ES-I3 (cell line): ENCODE data around the gene FILIP1L.

Experiments
- H3K36me3 ChIP-seq: 2 replicates; pipeline ENCODE4 v1.6.1; 2013; ENCODE audit warnings: mild to moderate bottlenecking, low read length, control low read depth, moderate library complexity; ENCODE audit not compliant: insufficient read depth
- H3K4me1 ChIP-seq: 2 replicates; pipeline ENCODE4 v1.6.1; 2013; ENCODE audit warnings: mild to moderate bottlenecking, control low read depth, low read length; ENCODE audit not compliant: insufficient read depth
- H3K9ac ChIP-seq: 2 replicates; pipeline ENCODE4 v1.6.1; 2013; ENCODE audit warnings: low read depth, mild to moderate bottlenecking, low read length, moderate library complexity
- H3K9me3 ChIP-seq: 2 replicates; pipeline ENCODE4 v1.6.1; 2013; ENCODE audit warnings: mild to moderate bottlenecking, low read length, moderate library complexity; ENCODE audit not compliant: control insufficient read depth, insufficient read depth

The FILIP1L gene

DNA sequence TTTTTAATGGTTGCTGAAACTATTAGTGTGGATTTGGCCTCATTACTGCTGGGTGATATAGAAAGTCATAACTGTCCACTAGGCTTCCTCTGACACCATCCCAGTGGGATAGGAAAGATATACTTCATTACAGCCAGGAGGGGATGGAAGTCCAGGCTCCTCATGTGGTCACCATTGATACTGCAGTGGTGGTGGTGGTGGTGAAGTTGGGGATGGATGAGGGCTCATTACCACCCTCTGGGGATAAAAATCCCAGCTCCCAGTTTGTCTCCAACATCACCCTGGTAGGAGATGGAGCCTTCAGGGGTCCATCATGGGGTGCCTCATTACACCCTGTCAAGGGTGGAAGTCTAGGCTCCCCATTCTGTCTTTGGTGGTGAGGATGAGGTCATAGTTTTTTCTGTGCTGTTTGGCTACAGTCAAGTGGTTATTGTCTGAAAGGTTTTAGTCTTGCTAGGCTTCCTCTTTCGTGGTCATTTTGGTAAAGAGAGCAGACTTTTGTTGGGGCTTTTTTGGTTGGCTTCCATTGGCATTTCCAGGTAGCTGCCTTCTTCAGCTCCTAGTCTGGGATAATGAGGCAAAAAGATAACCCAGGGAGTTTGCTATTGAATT is 30.1 kb upstream of the FILIP1L start:
- H3K9ac ChIP-seq, result no peak overlapping the region
- H3K4me1 ChIP-seq, result no peaks in the 10 kb centered on the region
- peaks cover 15% of the 10 kb centered on the region; the same call in 1 of the 2 replicates for H3K9me3 ChIP-seq
- no peaks in the 10 kb centered on the region; the same call in 1 of the 2 replicates for H3K36me3 ChIP-seq

DNA sequence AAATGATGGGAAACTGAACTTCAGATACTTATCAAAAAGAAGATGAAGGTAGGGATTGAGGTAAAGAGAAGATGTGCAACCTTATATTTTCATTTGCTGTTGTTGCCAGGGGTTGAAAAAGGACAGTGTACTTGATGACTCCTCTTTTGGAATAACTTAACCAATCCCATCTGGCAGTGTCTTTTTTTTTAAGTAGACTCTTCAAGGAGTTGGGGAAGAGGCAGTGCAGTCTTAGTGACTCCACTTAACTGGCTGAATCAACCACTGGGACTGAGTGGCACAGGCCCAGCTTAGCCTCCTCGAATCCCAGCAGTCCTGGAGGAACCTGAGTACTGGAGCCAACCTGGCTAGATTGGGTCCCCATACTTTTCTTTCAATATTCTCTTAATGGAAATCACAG is 27.3 kb upstream of the FILIP1L start:
- peaks cover 15% of the 10 kb centered on the region; the same call in 1 of the 2 replicates for H3K9me3 ChIP-seq
- no peaks in the 10 kb centered on the region for H3K36me3 ChIP-seq
- no peak overlapping the region for H3K9ac ChIP-seq

DNA sequence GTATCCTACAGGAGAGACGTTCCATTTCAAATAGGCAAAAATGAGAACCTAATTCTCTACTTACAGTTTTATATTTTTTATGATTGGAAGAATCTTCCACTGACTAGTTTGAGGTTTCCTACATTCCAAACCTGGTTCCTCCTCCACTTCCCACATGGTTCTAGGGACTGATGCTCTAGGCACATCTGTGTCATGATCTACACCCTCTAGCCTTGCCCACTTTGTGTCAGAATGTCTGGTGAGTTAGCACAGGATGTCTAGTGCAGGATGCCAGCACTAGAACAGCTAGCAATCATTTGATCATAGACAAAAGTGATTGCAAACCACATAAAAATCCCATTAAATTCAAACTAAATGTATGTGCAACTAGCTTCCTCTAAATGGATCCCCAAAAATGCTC is 26.7 kb upstream of the FILIP1L start:
- H3K9ac ChIP-seq, result no peak overlapping the region
- peaks cover 15% of the 10 kb centered on the region; the same call in 1 of the 2 replicates for H3K9me3 ChIP-seq
- H3K4me1 ChIP-seq, result no peaks in the 10 kb centered on the region
- no peaks in the 10 kb centered on the region for H3K36me3 ChIP-seq

More for the DNA sequence above, 27.3 kb upstream of the FILIP1L start:
- H3K4me1 ChIP-seq, result no peaks in the 10 kb centered on the region

DNA sequence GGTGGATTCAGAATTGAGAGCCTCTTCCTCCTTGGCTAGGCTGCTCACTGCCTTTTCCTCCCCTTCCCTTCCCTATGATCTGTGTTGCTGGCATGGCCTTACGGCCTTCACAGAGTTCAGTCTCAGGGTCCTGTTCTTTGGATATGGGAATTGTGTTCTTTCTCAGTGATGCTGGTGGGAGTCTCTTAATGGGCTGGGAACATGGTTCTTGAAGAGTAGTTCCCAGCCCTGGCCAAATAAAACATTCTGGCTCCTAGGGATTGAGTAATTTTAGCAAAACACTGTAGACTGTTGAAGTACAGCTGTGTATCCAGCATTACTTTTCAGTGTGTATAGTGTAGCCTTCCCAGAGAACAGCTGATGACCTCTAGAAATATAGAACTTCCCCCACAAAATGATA is 22.6 kb upstream of the FILIP1L start:
- H3K4me1 ChIP-seq, result no peaks in the 10 kb centered on the region
- no peaks in the 10 kb centered on the region for H3K9me3 ChIP-seq
- H3K9ac ChIP-seq, result no peak overlapping the region
- H3K36me3 ChIP-seq, result no peaks in the 10 kb centered on the region

DNA sequence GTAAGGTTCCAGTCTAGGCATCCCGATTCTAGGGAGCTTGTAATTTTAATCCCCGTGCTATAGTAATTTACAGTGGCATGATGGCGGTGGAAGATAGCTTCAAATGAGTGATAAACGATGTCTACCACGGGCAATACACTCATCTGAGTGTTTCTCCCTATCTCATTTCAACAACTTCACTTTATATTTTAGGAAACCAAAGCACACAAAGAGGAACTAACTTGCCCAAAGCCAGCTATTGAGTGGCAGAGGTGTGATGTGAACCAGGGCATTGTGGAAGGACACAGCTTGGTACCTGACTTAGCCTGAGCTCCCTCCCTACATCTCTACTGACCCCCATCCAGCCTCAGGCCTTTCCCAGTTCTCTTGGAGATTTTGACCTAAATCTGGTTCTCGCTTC is 16.9 kb upstream of the FILIP1L start:
- H3K4me1 ChIP-seq, result no peaks in the 10 kb centered on the region
- H3K9me3 ChIP-seq, result no peaks in the 10 kb centered on the region
- no peaks in the 10 kb centered on the region for H3K36me3 ChIP-seq
- H3K9ac ChIP-seq, result no peak overlapping the region

DNA sequence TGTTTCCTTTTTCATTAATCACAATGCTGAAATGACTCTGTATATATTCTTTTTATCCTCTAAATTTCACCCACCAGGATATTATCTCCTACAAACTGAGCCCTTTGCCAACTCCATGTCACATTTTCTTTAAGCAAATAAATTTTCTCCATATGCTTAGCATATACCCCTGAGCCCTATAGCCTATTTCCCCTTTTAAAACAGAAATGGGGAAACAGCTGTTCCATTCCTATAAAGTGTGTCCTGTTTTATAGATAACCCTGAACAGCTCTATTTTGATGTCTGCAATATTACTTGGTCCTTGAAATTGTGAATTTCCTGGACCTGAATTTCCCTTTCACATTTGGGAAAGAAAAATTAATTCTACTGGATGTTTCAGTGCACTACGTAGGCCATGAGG is 15.6 kb upstream of the FILIP1L start:
- Histone ChIP-seq H3K9me3 (no peaks in the 10 kb centered on the region), H3K4me1 (no peaks in the 10 kb centered on the region; the same call in 1 of the 2 replicates), H3K9ac (no peak overlapping the region), H3K36me3 (no peaks in the 10 kb centered on the region)

DNA sequence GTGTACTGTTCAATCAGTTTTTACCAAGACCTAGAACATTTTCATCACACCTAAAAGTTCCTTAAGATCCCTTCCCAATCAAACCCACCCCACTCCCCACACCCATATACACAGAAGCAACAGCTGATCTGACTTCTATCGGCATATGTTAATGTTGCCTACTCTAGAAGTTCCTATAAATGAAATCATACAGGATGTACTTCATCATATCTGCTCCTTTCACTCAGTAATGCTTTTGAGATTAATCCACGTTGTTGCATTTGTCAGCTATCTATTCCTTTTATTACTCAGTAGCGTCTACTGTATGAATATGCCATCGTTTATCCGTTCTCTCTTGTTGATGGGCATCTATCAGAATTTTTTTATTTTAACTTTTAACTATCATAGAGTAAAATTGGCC is 14.3 kb upstream of the FILIP1L start:
- Histone ChIP-seq H3K4me1 (no peaks in the 10 kb centered on the region; the same call in 1 of the 2 replicates), H3K9ac (no peak overlapping the region), H3K9me3 (no peaks in the 10 kb centered on the region), H3K36me3 (no peaks in the 10 kb centered on the region)

DNA sequence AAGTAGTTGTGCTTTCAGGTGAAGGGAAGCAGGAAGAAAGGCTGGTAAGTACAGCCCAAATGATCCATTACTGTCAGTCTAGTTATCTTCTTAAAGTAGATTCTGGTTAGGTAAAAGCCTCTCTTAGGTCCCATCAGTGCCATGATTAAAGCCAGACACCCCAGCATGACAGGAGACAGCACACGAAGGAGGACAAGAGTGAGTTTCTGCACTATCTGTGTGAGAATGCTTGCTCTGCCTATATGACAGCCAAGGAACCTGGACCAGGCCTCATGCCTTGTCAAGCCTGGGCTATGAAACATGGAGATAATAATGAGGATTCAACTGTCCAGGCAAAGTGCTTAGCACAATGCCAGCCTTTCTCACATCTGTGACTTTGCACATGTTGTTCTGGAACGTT is 13.5 kb upstream of the FILIP1L start:
- no peaks in the 10 kb centered on the region for H3K9me3 ChIP-seq
- H3K9ac ChIP-seq, result no peak overlapping the region
- peaks cover 4% of the 10 kb centered on the region for H3K4me1 ChIP-seq
- no peaks in the 10 kb centered on the region for H3K36me3 ChIP-seq

DNA sequence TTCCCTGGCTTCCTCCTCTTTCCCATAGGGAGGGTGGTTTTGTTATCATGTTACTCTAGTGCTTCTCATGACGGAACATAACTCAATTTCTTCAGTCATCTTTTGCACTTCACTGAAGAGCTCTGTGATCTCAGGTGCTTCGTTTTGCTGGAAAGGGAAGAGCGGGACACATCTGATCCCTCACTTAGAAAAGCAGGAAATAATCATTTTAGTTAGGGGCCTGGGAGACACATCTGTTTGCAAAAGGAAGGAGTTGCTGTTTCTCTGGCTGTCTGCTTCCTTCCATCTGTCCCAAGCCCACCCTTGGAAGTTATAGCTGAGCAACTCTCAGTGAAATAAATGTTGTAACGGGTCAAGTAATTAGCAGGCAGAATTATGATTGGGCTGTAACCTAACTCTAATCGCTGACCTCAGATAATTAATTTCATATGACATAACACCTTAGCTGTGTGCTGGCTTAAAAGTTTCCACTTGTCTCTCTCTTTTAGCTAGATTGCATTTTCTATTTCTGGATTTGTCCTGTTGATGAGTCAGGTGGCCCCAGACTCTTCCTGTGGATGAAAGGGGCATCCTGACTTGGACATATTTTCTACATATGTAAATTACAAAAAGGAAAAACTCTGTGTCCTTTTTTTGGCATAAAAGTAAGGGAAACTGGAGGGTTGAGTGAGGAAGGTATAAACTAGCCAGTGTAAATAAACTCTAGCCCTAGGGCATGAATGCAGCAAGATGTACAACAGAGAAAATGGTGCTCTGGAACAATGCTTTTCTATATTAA is 11.0 kb upstream of the FILIP1L start:
- H3K36me3 ChIP-seq, result no peaks in the 10 kb centered on the region

DNA sequence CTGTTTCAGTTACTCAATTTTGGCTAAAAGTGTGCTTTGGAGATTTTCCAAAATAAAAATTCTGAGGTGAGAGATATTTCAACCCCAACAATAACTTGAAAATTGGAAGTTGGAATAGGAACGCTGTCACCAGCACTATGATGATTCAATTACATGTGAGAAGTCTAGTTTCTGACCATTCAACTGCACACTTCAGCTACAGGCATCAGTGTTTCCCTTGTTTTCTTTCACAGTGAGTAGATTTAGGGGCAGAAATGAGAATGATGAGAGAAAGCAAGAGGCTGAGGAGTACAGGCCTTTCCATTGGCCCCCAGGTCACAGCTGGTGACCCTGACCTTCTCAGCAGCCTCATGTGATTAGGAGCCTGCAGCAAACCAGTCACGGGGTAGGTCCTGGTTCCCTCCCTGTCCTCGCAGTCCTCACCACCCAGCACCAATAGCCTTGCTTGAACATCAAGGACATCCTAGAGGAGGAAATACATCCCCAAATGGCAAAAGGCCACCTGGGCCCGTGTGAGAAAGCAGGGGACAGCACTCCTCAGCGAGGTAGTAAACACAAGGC is 10.0 kb upstream of the FILIP1L start:
- H3K9me3 ChIP-seq, result no peaks in the 10 kb centered on the region
- no peaks in the 10 kb centered on the region for H3K36me3 ChIP-seq
- peaks cover 14% of the 10 kb centered on the region for H3K4me1 ChIP-seq

More for the DNA sequence above, 11.0 kb upstream of the FILIP1L start:
- H3K9ac ChIP-seq, result no peak overlapping the region
- H3K9me3 ChIP-seq, result no peaks in the 10 kb centered on the region
- peaks cover 14% of the 10 kb centered on the region for H3K4me1 ChIP-seq

DNA sequence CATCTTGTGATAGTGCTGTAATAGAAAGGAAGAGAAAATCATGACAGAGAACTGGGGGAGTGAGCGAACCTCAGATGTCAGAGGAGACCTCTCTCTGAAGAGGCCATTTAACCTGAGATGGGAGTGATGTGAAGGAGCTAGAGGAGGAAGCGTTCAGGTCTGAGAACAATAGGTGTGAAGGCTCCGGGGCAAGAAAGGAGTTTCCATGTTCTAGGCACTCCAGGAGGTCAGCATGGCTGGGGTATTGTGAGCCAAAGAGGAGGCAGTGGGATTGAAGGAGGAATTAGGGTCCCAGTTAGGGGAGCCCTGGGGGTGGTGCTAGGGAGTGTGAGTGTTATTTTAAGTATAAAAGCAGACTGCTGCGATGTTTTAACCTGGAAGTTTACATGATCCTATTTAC is 8.8 kb upstream of the FILIP1L start:
- peaks cover 14% of the 10 kb centered on the region for H3K4me1 ChIP-seq
- H3K36me3 ChIP-seq, result no peaks in the 10 kb centered on the region
- H3K9ac ChIP-seq, result no peak overlapping the region
- no peaks in the 10 kb centered on the region for H3K9me3 ChIP-seq

More for the DNA sequence above, 10.0 kb upstream of the FILIP1L start:
- H3K9ac ChIP-seq, result no peak overlapping the region

DNA sequence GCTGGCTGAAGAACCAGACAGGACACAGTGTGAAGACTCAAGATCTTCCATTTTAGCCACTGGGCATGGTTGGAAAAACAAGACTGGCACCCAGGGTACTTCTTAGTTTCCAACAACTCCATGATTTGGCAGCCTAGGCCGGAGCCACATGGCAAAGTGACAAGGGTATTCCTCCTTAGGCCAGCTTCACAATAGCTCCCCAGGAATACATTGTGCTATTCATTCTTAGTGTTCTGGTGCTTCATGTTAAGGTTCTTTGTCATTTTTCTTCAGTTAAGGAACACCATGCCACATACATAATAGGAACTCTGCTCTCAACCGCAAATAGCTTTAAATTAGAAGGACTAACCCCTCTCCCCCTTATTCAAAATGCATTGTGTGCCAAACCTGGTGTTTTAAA is 8.0 kb upstream of the FILIP1L start:
- Histone ChIP-seq H3K36me3 (no peaks in the 10 kb centered on the region), H3K9me3 (no peaks in the 10 kb centered on the region), H3K9ac (no peak overlapping the region), H3K4me1 (peaks cover 14% of the 10 kb centered on the region)

DNA sequence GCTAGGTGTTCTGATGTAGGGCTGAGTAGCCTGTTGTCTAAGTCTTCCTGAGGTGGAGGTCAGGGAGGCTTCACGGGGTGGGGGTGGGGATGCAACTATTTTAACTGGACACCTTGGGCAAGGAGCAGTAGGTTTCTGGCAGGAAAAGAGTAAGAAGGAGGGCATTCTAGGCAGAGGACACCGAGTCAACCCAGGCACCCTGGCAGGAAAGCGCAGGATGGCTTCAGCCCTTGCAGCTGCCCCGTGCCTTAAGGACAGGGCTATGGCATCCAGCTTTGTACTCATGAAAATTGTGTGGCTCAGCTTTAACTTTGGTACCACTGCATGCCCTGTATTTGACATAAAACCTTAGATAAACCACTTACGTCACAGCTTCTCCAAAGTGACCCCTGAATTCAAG is 6.4 kb upstream of the FILIP1L start:
- Histone ChIP-seq H3K4me1 (peaks cover 14% of the 10 kb centered on the region), H3K9ac (no peak overlapping the region), H3K36me3 (no peaks in the 10 kb centered on the region), H3K9me3 (no peaks in the 10 kb centered on the region)

DNA sequence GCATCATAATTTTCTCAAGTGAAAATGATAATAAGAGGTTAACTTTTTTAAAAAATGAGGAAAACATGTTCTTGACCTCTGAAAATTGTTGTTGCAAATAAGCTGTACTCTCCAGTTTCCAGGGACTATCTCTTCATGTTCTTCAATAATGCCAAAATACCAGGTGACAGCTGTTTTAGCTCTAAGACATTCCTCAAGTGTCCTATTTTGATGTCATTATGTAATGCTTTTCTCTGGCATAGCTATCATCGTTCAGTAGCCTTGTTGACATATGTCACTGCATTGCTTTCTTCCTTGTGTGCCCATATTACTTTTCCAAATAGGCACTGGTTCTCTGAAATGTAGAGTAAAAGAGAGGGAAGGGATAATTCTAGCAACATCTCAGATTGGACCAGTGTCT is 5.7 kb upstream of the FILIP1L start:
- Histone ChIP-seq H3K9ac (no peak overlapping the region), H3K36me3 (no peaks in the 10 kb centered on the region), H3K4me1 (peaks cover 14% of the 10 kb centered on the region), H3K9me3 (no peaks in the 10 kb centered on the region)

DNA sequence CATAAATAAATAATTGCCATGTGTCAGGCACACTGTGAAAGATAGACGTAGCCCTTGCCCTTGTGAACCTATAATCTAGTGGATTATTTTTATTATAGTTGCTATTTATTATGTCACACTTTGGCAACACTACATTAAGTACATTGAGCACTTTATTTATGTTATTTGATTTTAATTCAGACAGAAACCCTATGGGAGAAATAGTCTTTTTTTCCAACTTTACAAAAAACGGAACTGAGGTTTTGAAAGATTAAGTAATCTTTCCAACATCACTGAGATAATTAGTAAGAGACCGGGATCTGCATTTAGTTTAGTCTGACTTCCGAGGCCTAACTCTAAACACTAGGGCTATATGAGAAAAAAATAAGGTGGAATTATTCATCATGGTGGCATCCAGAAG is 2.8 kb upstream of the FILIP1L start:
- no peaks in the 10 kb centered on the region for H3K9me3 ChIP-seq
- H3K9ac ChIP-seq, result no peak overlapping the region

More for the DNA sequence above, 2.8 kb upstream of the FILIP1L start:
- Histone ChIP-seq H3K36me3 (no peaks in the 10 kb centered on the region), H3K4me1 (0 out of 2 replicates have a peak, but pooled peaks cover 4% of the 10 kb centered on the region)
